PC-3 (cell line): ENCODE data around the gene PIERCE2.

Source experiments
- EZH2 ChIP-seq: fragments of 300-600 bp; sonication (generic); IDR thresholded peaks from one replicate; pipeline ENCODE4 v1.6.1; 2017; ENCODE audit warnings: antibody characterized with exemption, mild to moderate bottlenecking, low read length; ENCODE audit not compliant: unreplicated experiment
- EZH2phosphoT487 ChIP-seq: fragments of 300-600 bp; sonication (generic); IDR thresholded peaks from 2 replicates; pipeline ENCODE4 v1.6.1; 2018; ENCODE audit warnings: mild to moderate bottlenecking, antibody characterized with exemption, low read length, borderline replicate concordance
- TF ChIP-seq, protein P1 (sequence below): fragments of 300-600 bp; sonication (generic); conservative IDR thresholded peaks from 2 replicates; pipeline ENCODE4 v1.5.1; 2017; ENCODE audit warnings: antibody characterized with exemption, low read depth, mild to moderate bottlenecking, low read length

DNA sequence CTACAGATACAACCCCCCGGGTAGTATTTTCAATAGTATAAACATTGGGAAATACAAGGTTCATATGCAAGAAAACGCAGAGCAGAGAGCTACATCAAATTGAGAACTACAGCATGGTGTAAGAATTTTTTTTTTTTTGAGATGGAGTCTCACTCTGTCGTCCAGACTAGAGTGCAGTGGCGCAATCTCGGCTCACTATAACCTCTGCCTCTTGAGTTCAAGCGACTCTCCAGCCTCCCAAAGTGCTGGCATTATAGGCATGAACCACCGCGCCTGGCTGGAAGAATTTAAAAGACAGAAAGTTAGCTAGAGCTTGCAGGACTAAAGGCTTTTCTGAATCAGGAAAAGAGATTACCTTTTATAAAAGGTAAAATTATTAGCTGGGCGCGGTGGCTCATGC is 47.2 kb upstream of the PIERCE2 start:
- TF ChIP-seq, protein P1, sequence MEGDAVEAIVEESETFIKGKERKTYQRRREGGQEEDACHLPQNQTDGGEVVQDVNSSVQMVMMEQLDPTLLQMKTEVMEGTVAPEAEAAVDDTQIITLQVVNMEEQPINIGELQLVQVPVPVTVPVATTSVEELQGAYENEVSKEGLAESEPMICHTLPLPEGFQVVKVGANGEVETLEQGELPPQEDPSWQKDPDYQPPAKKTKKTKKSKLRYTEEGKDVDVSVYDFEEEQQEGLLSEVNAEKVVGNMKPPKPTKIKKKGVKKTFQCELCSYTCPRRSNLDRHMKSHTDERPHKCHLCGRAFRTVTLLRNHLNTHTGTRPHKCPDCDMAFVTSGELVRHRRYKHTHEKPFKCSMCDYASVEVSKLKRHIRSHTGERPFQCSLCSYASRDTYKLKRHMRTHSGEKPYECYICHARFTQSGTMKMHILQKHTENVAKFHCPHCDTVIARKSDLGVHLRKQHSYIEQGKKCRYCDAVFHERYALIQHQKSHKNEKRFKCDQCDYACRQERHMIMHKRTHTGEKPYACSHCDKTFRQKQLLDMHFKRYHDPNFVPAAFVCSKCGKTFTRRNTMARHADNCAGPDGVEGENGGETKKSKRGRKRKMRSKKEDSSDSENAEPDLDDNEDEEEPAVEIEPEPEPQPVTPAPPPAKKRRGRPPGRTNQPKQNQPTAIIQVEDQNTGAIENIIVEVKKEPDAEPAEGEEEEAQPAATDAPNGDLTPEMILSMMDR, result no peak
- TF ChIP-seq EZH2 (no peak), EZH2phosphoT487 (no peak)
